Measurements from ENCODE around the gene ASB6.

DNA sequence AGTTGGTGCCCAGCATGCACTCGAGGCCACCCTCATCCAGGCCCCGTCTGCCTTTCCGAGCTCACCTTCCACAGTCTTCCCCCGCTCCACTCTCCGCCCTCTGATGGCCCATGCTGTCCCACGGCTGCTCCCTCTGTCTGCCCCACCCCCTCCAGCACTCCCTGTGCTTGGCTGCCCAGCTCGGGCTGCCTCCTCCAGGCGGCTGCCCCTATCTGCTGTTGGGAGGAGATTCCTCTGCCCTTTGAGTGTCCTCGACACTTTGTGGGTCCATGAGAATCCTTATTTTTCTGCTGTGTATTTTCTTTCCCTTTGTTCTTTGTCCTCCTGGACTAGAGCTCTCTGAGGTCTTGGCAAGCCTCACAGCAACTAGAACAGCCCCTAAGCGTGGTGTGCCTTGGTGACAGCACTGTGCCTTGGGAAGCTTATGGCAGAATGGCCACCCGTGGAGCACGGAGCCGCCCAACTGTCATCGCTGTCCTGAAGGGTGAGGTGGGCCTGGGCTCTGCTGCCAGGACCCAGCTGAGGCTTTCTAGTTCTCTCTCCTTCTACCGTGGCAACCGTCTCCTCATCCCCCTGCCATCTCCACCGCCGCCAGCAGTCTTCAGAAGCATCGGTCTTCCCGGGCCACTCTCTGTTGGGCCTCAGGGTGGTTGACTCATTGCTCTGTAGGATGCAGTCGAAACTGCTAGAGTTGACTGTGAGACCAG is 10.8 kb downstream of the ASB6 start:
- TF ChIP-seq, protein P1, sequence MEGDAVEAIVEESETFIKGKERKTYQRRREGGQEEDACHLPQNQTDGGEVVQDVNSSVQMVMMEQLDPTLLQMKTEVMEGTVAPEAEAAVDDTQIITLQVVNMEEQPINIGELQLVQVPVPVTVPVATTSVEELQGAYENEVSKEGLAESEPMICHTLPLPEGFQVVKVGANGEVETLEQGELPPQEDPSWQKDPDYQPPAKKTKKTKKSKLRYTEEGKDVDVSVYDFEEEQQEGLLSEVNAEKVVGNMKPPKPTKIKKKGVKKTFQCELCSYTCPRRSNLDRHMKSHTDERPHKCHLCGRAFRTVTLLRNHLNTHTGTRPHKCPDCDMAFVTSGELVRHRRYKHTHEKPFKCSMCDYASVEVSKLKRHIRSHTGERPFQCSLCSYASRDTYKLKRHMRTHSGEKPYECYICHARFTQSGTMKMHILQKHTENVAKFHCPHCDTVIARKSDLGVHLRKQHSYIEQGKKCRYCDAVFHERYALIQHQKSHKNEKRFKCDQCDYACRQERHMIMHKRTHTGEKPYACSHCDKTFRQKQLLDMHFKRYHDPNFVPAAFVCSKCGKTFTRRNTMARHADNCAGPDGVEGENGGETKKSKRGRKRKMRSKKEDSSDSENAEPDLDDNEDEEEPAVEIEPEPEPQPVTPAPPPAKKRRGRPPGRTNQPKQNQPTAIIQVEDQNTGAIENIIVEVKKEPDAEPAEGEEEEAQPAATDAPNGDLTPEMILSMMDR (conservative IDR thresholded peaks at IDR 0.05; ENCODE audit: low read depth, low read length): no peak
- TF ChIP-seq EZH2 (IDR thresholded peaks at IDR 0.05; ENCODE audit: low read length, unreplicated experiment) (no peak), EZH2phosphoT487 (IDR thresholded peaks at IDR 0.05; ENCODE audit: borderline replicate concordance, low read length) (no peak)
